GM12873 (cell line): ENCODE measurements around the gene GALNT10.

ENCODE experiments used
- TF ChIP-seq, protein P1 (sequence below): IDR thresholded peaks from 2 replicates; pipeline ENCODE4 v1.5.1; 2012; ENCODE audit warnings: low read depth, mild to moderate bottlenecking, moderate library complexity, low read length, control low read depth; ENCODE audit not compliant: insufficient read depth; ENCODE audit errors: missing control alignments

GALNT10 gene

DNA sequence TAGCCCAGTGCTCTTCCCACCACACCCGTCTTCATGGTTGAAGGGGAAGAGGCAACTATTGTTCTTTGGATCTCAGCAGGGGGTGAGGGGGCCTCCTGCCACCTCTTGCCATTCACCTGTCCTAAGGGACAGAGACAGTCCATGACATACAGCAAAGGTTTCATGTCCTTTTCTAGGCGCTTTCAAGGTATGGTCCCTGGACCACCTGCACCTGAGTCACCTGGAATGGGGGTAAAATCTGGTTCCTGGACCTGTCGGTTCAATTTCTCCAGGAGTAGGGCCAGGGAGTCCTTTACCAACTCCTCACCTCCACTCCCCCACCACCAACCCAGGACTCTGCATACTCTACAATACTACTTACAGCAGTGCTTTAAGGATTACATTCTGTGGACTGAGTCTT, 221.8 kb downstream of the GALNT10 start:
- TF ChIP-seq, protein P1, sequence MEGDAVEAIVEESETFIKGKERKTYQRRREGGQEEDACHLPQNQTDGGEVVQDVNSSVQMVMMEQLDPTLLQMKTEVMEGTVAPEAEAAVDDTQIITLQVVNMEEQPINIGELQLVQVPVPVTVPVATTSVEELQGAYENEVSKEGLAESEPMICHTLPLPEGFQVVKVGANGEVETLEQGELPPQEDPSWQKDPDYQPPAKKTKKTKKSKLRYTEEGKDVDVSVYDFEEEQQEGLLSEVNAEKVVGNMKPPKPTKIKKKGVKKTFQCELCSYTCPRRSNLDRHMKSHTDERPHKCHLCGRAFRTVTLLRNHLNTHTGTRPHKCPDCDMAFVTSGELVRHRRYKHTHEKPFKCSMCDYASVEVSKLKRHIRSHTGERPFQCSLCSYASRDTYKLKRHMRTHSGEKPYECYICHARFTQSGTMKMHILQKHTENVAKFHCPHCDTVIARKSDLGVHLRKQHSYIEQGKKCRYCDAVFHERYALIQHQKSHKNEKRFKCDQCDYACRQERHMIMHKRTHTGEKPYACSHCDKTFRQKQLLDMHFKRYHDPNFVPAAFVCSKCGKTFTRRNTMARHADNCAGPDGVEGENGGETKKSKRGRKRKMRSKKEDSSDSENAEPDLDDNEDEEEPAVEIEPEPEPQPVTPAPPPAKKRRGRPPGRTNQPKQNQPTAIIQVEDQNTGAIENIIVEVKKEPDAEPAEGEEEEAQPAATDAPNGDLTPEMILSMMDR, result no peak

DNA sequence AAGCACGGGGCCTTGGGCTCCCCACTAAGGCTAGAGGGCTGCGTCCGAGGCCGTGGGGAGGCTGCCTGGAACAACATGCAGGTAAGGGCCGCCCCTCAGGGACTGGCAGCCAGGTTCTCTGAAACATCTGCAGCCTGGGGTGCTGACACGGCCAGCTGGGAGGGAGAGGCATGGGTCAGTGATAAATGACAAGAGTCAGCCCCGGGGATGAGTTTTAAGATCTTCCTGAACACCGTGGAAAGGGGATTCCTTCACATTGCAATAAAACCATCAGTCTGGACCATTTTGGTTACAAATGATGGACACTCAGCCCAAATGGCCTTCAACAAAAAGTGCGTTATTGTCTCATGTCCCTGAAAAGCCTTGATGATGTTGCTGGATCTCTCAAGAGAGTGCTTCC, 222.4 kb downstream of the GALNT10 start:
- TF ChIP-seq, protein P1, result no peak

DNA sequence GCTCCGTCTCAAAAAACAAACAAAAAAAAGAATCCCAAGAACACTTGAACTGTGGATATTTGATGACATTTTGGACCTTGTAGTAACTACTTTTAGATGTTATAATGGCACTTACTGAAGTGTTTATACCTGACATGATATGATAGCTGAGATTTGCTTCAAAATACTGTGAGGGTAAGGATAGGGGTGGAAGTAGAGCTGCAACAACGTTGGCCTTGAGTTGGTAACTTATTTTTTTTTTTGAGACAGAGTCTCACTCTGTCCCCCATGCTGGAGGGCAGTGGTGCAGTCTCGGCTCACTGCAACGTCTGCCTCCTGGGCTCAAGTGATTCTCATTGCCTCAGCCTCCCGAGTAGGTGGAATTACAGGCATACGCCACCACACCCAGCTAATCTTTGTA, 224.6 kb downstream of the GALNT10 start:
- TF ChIP-seq, protein P1, result no peak

DNA sequence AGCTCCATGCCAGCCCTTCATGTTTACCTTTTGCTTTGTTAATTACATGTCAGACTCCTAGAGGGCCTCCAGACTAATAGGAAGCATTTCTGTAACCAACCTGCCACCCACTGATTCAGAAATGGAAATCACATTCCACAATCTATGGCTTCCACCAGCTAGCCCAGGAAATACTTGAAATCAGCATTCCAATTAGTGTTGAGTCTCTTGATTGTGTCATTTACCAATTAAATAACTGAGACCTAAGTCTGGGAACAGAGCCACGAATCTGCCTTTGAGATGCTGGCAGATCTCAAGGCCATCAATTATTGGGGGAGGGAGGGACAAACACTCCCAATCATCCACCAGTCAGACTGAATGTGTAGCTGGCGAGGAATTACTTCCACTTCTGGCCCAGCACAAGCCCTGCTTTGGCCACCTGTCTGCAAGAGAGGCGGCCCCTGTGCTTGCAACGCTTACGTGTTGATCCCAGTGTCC, 227.8 kb downstream of the GALNT10 start:
- TF ChIP-seq, protein P1, result no peak

DNA sequence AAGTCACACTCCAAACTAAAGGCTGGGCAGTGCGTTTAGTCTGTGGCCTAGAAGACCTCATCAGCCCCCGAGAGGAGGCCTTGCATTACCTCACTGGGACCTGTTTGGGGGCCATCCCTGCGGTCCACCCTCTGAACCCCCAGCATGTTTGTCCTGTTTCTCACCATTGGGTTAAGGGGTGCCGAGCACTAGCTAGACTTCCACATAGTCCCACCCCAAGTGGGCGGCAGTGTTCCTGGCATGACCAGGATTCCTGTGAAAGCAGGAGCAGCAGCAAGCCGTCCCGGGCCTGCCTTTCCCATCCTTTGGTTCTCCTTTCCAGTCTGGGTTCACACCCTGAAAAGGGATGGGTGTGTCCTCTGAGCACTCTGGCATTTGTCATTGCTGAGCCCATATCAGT, 228.7 kb downstream of the GALNT10 start:
- TF ChIP-seq, protein P1, result no peak

DNA sequence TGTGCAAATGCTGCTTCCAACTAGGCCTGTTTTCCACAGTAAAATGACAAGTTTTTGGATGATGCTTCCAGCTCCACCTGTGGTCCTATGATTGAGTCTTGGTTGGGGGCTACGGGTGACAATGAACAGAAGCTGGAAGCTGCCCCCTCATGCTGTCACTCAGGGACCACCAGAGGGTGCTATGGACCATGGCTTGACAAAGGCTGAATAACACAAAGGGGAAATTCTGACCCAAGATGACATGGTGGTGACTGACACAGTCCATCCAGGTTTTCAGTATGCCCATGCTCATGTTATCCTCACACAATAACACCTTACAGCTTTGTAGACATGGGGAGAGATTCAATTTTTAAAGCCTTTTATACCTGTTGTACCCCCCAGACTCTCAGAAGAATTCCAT, 231.3 kb downstream of the GALNT10 start:
- TF ChIP-seq, protein P1, result peak; percentile 63

DNA sequence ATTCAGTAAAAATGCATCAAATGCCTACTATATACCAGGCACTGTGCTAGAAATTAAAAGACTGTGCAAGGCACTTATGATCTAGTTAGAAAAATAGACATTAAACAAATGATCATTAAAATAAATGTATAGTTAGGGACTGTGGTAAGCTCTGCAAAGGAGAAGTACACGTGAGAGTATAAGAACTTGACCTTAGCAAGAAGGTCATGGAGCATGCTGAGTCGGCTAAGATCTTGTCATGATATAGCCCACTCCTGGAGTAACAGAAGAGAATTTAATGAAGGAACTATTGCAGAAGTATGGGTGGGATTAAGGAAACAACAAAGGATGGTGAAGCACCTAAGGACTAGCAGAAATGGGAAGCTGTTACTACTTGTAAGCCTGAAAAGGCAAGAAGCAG, 231.8 kb downstream of the GALNT10 start:
- TF ChIP-seq, protein P1, result no peak
